PC-3 (cell line): Measurements from ENCODE around the gene TTC39A. TPM values are rescaled to one million over a fixed set of nuclear protein-coding genes. Genes with fewer than 3 reads are reported as not detected.

Experiments
- ATAC-seq: fragments of 200-7000 bp; cut with Tn5 transposase; 2 replicates; pipeline ENCODE4 v1.9.1; 2020; ENCODE audit warnings: mild to moderate bottlenecking, moderate library complexity
- BruUV-seq: library from RNA; stranded (reverse); fragments of 400-500 nt; replicated peaks from 2 replicates; lab custom pipeline; 2021; lab: Mats Ljungman, UMichigan
- CTCF ChIA-PET: fragments of 300-600 bp; sonication (Branson Sonifier 250); formaldehyde crosslinking; loops from one replicate; lab custom pipeline; 2022; ENCODE audit warnings: antibody characterized with exemption; lab: Charles Lee
- POLR2A ChIA-PET: fragments of 300-600 bp; sonication (Branson Sonifier 250); formaldehyde crosslinking; loops from one replicate; lab custom pipeline; 2022; ENCODE audit warnings: antibody characterized with exemption; ENCODE audit not compliant: unreplicated experiment; lab: Charles Lee
- DNase-seq: peaks from one replicate; pipeline ENCODE4 v3.0.0-alpha.2; 2015
- H2AFZ ChIP-seq: fragments of 300-600 bp; sonication (generic); 2 replicates; pipeline ENCODE4 v1.6.0; 2016; ENCODE audit warnings: antibody characterized with exemption, low read length
- H3F3A ChIP-seq: fragments of 300-600 bp; sonication (generic); one replicate; pipeline ENCODE4 v1.6.0; 2017; ENCODE audit warnings: antibody characterized with exemption, low read length, control low read depth, mild to moderate bottlenecking; ENCODE audit not compliant: unreplicated experiment
- H3K27ac ChIP-seq: fragments of 300-600 bp; sonication (generic); 2 replicates; pipeline ENCODE4 v1.5.1; 2016; ENCODE audit warnings: mild to moderate bottlenecking, low read length
- H3K27me3 ChIP-seq: fragments of 300-600 bp; sonication (generic); 2 replicates; pipeline ENCODE4 v1.6.1; 2016; ENCODE audit warnings: low read length, mixed read lengths
- H3K36me3 ChIP-seq: fragments of 300-600 bp; sonication (generic); 2 replicates; pipeline ENCODE4 v1.6.1; 2016; ENCODE audit warnings: low read depth, mixed run types, low read length, mixed read lengths
- H3K4me1 ChIP-seq: fragments of 300-600 bp; sonication (generic); 2 replicates; pipeline ENCODE4 v1.5.1; 2016; ENCODE audit warnings: low read length; ENCODE audit not compliant: insufficient read depth
- H3K4me2 ChIP-seq: fragments of 300-600 bp; sonication (generic); 2 replicates; pipeline ENCODE4 v1.6.0; 2016; ENCODE audit warnings: low read length
- H3K4me3 ChIP-seq: fragments of 300-600 bp; sonication (generic); 2 replicates; pipeline ENCODE4 v1.5.1; 2016; ENCODE audit warnings: mild to moderate bottlenecking, low read length, mixed read lengths
- H3K79me2 ChIP-seq: fragments of 300-600 bp; sonication (generic); 2 replicates; pipeline ENCODE4 v1.6.1; 2017; ENCODE audit warnings: low read length, mixed read lengths
- H3K9ac ChIP-seq: fragments of 300-600 bp; sonication (generic); 2 replicates; pipeline ENCODE4 v1.6.0; 2016; ENCODE audit warnings: mild to moderate bottlenecking, low read length
- H3K9me2 ChIP-seq: fragments of 300-600 bp; sonication (generic); replicated peaks from 2 replicates; pipeline ENCODE4 v1.6.1; 2016; ENCODE audit warnings: mixed run types, low read length, mixed read lengths
- H3K9me3 ChIP-seq: fragments of 300-600 bp; sonication (generic); 2 replicates; pipeline ENCODE4 v1.6.1; 2016; ENCODE audit warnings: low read length, mixed read lengths
- H4K20me1 ChIP-seq: fragments of 300-600 bp; sonication (generic); 2 replicates; pipeline ENCODE4 v1.6.1; 2016; ENCODE audit warnings: low read length, mixed read lengths
- CTCF ChIP-seq: fragments of 300-600 bp; sonication (generic); conservative IDR thresholded peaks from 2 replicates; pipeline ENCODE4 v1.5.1; 2017; ENCODE audit warnings: antibody characterized with exemption, low read depth, mild to moderate bottlenecking, low read length
- EZH2 ChIP-seq: fragments of 300-600 bp; sonication (generic); IDR thresholded peaks from one replicate; pipeline ENCODE4 v1.6.1; 2017; ENCODE audit warnings: antibody characterized with exemption, mild to moderate bottlenecking, low read length; ENCODE audit not compliant: unreplicated experiment
- EZH2phosphoT487 ChIP-seq: fragments of 300-600 bp; sonication (generic); IDR thresholded peaks from 2 replicates; pipeline ENCODE4 v1.6.1; 2018; ENCODE audit warnings: mild to moderate bottlenecking, antibody characterized with exemption, low read length, borderline replicate concordance
- intact Hi-C: fragments of 100-400 bp; cut with micrococcal nuclease; formaldehyde crosslinking; loops from 2 replicates; pipeline ENCODE4 v1.9.0; 2023
- total RNA-seq: library from RNA; depleted of rRNA; stranded (reverse); fragments of >200 nt; gene quantifications from 2 replicates; pipeline ENCODE4 v1.2.3, GENCODE V29; 2014

TTC39A gene
- total RNA-seq, 1 experiment from 2014 or later, result 11.1 TPM

- intact Hi-C loops, result no loop called here
- no peaks in the 10 kb centered on the region for H3K36me3 ChIP-seq
- H3K27me3 ChIP-seq, result no peaks in the 10 kb centered on the region
- H3F3A ChIP-seq, result no peaks in the 10 kb centered on the region
- no peaks in the 10 kb centered on the region for H3K9me2 ChIP-seq
- no peak overlapping the region for H3K9ac ChIP-seq
- DNase-seq, result no peak
- H3K4me1 ChIP-seq, result peaks cover 36% of the 10 kb centered on the region
- no peak overlapping the region for H2AFZ ChIP-seq
- no peak overlapping the region for H3K27ac ChIP-seq
- POLR2A ChIA-PET, result no interaction called here
- no peaks in the 10 kb centered on the region for H4K20me1 ChIP-seq
- BruUV-seq, result no TSS peak
- ATAC-seq, result no peak
- H3K4me2 ChIP-seq, result no peak overlapping the region
- no peak overlapping the region for H3K4me3 ChIP-seq
- H3K9me3 ChIP-seq, result no peaks in the 10 kb centered on the region
- CTCF ChIA-PET, result no interaction called here
- H3K79me2 ChIP-seq, result no peaks in the 10 kb centered on the region
- TF ChIP-seq EZH2phosphoT487, result no peak
- no peak for TF ChIP-seq CTCF
- TF ChIP-seq EZH2, result no peak
Measured at GRCh38 chr1:51312718-51313117, 17.6 kb downstream of the TTC39A start.

- Histone ChIP-seq H3K27me3 (no peaks in the 10 kb centered on the region), H3K9ac (no peak overlapping the region), H3K79me2 (no peaks in the 10 kb centered on the region), H3F3A (no peaks in the 10 kb centered on the region), H3K9me2 (no peaks in the 10 kb centered on the region), H3K4me1 (peaks cover 36% of the 10 kb centered on the region), H3K4me2 (no peak overlapping the region), H3K27ac (no peak overlapping the region), H3K9me3 (no peaks in the 10 kb centered on the region), H3K4me3 (no peak overlapping the region), H4K20me1 (no peaks in the 10 kb centered on the region), H2AFZ (no peak overlapping the region), H3K36me3 (no peaks in the 10 kb centered on the region)
- POLR2A ChIA-PET, result no interaction called here
- TF ChIP-seq CTCF, result no peak
- no peak for TF ChIP-seq EZH2
- no peak for TF ChIP-seq EZH2phosphoT487
- ATAC-seq (no peak), DNase-seq (no peak)
- BruUV-seq, result no TSS peak
- intact Hi-C loops, result no loop called here
- CTCF ChIA-PET, result no interaction called here
Measured at GRCh38 chr1:51311826-51312225, 18.5 kb downstream of the TTC39A start.

GRCh38 chr1:51310871-51311613 is 19.3 kb downstream of the TTC39A start:
- ChIA-PET POLR2A (no interaction called here), CTCF (no interaction called here)
- intact Hi-C loops, result no loop called here
- ATAC-seq (no peak), DNase-seq (no peak)
- Histone ChIP-seq H3K27ac (no peak overlapping the region), H2AFZ (no peak overlapping the region), H3F3A (no peaks in the 10 kb centered on the region), H3K79me2 (no peaks in the 10 kb centered on the region), H3K27me3 (no peaks in the 10 kb centered on the region), H3K4me2 (no peak overlapping the region), H3K4me3 (no peak overlapping the region), H3K9me3 (no peaks in the 10 kb centered on the region), H3K9ac (no peak overlapping the region), H3K9me2 (no peaks in the 10 kb centered on the region), H4K20me1 (no peaks in the 10 kb centered on the region), H3K4me1 (peaks cover 36% of the 10 kb centered on the region), H3K36me3 (no peaks in the 10 kb centered on the region)
- BruUV-seq, result no TSS peak
- no peak for TF ChIP-seq EZH2phosphoT487
- TF ChIP-seq EZH2, result no peak
- TF ChIP-seq CTCF, result no peak
